NCI-H146 treated with DMSO at 0.1 percent for 48 hours (cell line): ENCODE results near the gene RETREG3.
"Not testable (repeated sequence)": the region's sequence is repeated elsewhere in the genome, so short reads cannot be mapped to it uniquely, and the experiment has no call there.

Experiments used
- DNase-seq: peaks from one replicate; lab custom pipeline; 2025; ENCODE audit not compliant: unreplicated experiment; lab: John Stamatoyannopoulos, UW

The RETREG3 gene

GRCh38 chr17:42609182-42609813 lies at the start of gene RETREG3, which contains the start of gene TUBG1:
Gene RETREG3 (minus strand): TSS chr17:42609374. CDS start chr17:42609324, 50 bp downstream.
Gene TUBG1 (plus strand): TSS chr17:42609683. CDS start chr17:42609738, 55 bp downstream.
- peak; percentile 97 for DNase-seq

GRCh38 chr17:42657824-42658588 lies 48.8 kb upstream of the RETREG3 start:
- DNase-seq: no peak

- DNase-seq: no peak
Observed at GRCh38 chr17:42655528-42655927, 46.4 kb upstream of the RETREG3 start.

- DNase-seq: peak; percentile 27
Observed at GRCh38 chr17:42653179-42654124, 44.3 kb upstream of the RETREG3 start.

GRCh38 chr17:42651392-42651791 lies 42.2 kb upstream of the RETREG3 start:
- DNase-seq: no peak

GRCh38 chr17:42647778-42648177 lies 38.6 kb upstream of the RETREG3 start:
- no peak for DNase-seq

GRCh38 chr17:42642336-42642735 lies 33.2 kb upstream of the RETREG3 start:
- no peak for DNase-seq

GRCh38 chr17:42640121-42640520 lies 30.9 kb upstream of the RETREG3 start:
- no peak for DNase-seq

GRCh38 chr17:42639525-42640113 lies 30.4 kb upstream of the RETREG3 start:
- no peak for DNase-seq

- no peak for DNase-seq
Observed at GRCh38 chr17:42632949-42633444, 23.8 kb upstream of the RETREG3 start.

- DNase-seq: no peak
Observed at GRCh38 chr17:42629411-42630009, 20.3 kb upstream of the RETREG3 start.

- not testable (repeated sequence) for DNase-seq
Observed at GRCh38 chr17:42627032-42627764, 18.0 kb upstream of the RETREG3 start.

- peak; percentile 17 for DNase-seq
Observed at GRCh38 chr17:42623732-42624596, 14.8 kb upstream of the RETREG3 start.

- DNase-seq: no peak
Observed at GRCh38 chr17:42623271-42623670, 14.1 kb upstream of the RETREG3 start.

GRCh38 chr17:42621987-42622386 lies 12.8 kb upstream of the RETREG3 start:
- DNase-seq: not testable (repeated sequence)

- peak; percentile 7 for DNase-seq
Observed at GRCh38 chr17:42618442-42619150, 9.4 kb upstream of the RETREG3 start.

GRCh38 chr17:42617956-42618431 lies 8.8 kb upstream of the RETREG3 start:
- no peak for DNase-seq
